ENCODE measurements around the gene KANK4.

Gene KANK4

DNA sequence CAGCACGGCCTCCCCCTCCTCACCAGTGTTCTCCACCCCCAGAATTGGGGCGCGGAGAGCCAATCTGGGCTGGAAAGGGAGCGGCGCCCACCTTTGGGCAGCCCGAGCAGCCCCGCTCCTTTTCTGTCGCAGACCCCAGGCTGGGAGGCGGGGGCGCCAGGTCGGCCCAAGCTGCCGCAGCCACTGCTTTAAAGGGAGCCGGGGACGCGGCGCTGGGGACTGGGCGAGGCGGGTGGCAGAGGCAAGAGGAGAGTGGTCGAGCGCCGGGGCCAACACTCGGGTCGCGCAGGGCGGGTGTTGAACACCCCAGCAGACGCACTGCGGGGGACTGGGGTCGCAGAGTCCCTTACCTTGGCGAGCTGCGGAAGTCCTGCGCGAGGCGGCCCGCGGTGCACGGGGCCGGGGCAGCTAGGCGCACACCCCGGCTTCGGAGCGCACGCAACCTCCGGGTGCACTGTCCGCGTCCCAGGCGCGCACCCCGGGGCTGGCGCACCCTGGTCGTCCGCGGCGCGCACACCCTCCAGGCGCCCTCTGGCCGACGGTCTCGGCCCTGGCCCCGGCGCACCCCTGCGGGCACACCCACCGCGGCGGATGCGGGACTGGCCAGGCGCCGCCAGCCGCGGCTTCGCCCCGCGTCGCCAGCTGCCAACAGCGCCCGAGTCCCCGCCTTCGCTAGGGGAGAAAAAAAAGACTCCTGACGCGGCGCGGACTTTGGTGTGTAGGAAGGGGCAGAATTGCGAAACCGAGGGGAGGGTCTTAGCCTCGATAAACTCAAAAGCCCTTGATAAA is at the start of gene KANK4:
KANK4 (minus strand) TSS at position 679 of the 789 bp plus-strand sequence. CDS start 37,870 bp downstream, outside the sequence.
- no peak for DNase-seq

- DNase-seq, result no peak
These were observed 49.8 kb upstream of the KANK4 start for GRCh38 chr1:62368989-62369388.

DNA sequence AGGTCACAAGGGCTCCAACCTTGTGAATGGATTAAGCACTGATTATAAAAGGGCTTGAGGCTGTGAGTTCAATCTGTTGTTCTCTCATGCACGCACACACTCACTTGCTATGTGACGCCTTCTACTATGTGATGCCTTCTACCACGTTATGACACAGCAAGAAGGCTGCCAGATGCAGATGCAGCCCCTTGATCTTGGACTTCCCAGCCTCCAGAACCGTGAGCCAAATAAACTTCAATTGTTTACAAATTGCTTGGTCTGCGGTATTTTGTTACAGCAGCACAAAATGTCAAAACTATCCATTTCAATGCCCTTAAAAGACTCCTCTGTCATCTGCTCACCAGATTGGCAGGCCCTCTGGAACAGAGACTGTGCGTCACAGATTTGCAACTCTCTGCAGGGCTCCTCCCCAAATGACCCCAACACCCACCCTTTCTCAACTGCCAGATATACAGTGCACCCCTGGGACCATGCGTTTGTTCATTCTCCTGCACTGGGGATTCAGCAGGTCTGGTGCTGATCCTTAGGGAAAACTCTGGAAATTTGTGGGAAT is 47.8 kb upstream of the KANK4 start:
- DNase-seq, result no peak

- no peak for DNase-seq
These were observed 45.5 kb upstream of the KANK4 start for GRCh38 chr1:62364721-62365120.

- no peak for DNase-seq
These were observed 43.7 kb upstream of the KANK4 start for GRCh38 chr1:62362926-62363325.

GRCh38 chr1:62362061-62362917 is 43.1 kb upstream of the KANK4 start:
- DNase-seq, result no peak

GRCh38 chr1:62361431-62361830 is 42.2 kb upstream of the KANK4 start:
- no peak for DNase-seq

DNA sequence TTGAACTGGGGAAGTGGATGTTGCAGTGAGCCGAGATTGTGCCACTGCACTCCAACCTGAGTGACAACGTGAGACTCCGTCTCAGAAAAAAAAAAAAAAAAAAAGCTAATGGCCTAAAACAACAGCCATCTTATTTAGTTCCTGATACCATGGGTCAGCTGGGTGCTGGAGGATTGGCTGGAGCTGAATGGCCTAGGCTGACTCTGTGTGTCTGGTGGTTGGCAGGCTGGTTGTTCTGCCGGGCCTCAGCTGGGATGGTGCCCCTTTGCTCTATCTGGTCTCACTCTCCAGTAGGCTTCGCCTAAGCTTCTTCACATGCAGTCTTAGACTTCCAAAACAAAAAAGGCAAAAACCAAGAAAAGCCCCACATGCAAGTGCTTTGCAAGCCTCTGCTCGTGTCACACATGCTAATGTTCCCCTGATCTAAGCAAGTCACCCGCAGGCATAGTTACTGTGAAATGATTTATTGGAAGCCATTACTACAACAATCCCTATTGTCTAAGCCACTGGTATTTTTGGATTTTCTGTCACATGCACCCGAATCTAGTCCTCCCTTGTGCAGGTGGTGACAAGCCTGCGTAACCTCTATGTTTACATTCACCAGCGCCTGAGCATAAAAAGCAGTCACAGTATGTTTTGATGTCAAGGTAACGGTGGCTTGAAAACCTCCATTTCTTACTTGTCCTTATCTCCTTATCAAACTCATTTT is 39.6 kb upstream of the KANK4 start:
- no peak for DNase-seq

- no peak for DNase-seq
These were observed 38.7 kb upstream of the KANK4 start for GRCh38 chr1:62357916-62358315.

- no peak for DNase-seq
These were observed 37.1 kb upstream of the KANK4 start for GRCh38 chr1:62356257-62356835.

DNA sequence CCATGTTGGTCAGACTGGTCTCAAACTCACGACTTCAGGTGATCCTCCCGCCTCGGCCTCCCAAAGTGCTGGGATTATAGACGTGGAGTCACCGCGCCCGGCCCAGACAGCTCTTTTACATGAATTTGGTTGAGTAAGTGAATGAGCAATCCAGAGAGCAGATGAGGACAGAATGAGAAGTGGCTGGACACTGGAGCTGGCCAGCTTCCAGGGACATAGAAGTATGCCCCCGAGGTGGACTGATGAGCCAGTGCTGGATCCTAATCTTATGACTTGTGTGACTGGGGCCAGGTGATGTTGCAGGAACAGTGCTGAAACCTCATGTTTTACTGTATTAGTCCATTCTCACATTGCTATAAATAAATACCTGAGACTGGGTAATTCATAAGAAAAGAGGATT is 35.9 kb upstream of the KANK4 start:
- no peak for DNase-seq

GRCh38 chr1:62353853-62354252 is 34.6 kb upstream of the KANK4 start:
- no peak for DNase-seq

DNA sequence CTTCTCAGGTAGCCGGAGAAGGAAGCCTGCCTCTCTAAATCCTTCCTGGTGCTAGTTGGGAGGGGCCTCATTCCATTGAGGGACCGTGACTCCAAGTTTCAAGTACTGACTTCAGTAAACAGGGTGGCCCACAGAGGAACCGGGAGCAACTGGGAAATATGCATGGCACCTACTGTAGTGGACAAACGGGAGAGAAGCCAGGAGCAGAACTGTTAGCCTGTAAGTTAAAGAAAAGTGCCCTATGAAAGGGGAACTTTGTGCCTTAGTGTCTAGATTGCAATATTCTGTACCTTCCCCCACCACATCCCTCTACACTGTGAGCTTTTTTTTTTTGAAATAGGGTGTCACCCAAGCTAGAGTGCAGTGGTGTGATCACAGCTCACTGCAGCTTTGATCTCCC is 33.2 kb upstream of the KANK4 start:
- DNase-seq, result no peak

DNA sequence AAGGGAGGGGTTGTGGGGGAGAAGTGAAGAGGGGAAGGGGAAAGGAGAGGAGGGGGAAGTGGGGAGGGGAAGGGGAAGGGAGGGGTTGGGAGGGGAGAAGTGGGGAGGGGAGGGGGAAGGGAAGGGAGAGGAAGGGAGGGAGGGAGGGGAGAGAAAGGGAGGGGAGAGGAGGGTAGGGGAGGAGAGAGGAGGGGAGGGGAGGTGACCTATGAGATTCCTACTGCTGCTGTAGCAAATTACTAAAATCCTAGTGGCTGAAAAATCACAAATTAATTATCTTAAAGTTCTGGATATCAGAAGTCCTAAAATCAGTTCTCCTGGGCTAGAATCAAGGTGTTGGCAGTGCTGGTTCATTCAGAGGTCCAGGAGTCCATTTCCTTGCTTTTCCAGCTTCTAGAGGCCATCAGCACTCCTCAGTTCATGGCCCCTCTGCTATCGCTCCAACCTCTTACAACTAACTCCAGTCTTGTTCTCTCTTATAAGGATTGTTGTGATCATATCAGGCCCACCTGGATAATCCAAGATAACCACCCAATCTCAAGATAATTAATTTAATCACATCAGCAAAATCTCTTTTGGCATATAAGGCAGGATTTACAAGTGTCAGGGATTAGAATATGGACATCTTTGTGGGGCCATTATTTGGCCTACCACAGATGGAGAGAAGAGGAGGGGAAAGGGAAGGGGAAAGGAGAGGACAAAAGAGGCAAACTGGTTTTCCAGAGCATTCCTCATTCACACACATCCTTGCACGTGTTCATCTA is 30.4 kb upstream of the KANK4 start:
- DNase-seq, result no peak

DNA sequence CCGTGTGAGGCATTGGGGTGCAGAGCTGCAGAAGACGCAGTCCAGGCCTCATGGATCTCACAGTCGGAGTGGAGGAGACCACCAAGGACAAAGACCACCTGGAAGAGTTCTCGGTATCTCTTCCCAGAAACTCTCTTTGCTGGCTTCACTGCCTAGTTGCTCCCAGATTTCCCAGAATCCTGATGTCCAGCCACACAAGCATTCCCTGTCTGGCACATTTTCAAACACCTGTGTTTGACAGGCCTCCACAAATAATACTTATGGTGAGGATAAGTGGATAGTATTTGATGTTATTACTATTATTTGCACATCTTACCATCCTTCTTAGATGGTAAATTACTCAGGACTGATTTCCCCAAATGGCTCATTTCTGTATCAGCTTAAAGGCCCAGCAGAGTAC is 27.7 kb upstream of the KANK4 start:
- DNase-seq, result no peak

DNA sequence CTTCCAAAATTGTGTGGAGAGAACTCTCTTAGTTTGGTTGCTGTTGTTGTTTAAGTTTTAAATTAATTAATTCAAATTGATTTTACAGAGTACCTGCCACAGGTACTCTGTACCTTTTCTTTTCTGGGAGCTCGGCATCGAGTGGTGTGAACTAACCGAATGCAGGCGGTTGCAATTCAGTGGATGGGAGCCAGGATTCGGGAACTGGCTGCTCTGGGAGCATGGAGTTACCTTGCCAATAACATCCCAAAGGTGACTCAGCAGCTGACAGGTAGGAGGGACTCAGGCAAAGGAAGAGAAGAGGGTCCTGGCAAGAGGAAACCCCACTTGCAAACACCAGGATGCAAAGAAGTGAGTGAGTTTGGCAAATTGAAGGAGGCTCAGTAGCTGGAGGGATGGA is 24.7 kb upstream of the KANK4 start:
- DNase-seq, result no peak

DNA sequence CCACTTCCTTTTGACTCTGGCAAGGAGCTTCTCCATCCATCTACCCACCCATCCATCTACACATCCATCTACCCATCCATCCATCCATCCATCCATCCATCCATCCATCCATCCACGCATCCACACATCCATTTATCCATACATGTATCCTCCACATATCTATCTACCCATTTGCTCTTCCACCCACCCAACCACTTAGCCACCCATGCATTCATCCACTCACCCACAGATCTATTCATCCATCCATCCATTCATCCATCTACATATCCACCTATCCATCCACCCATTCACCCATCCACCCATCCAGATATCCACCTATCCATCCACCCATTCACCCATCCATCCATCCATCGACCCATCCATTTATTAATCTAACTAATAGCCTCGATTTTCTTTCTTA is 23.0 kb upstream of the KANK4 start:
- DNase-seq, result no peak

DNA sequence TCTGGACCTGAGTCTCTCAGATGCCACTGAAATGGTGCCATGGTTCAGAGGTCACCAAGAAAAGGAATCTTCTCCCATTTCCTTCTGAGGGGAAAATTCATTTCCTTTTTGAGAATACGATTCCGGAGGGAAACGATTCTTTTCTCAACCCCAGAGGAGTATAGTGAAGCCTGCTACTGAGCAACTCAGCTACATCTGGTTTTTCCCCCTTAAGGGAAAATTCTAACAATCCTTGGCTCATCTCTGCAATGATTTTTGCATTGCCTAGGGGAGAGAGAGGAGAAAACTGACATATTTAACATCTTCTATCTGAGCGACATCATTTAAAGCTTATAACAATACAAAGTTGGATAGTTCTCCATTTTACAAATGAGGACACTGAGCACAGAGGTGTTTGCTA is 22.4 kb upstream of the KANK4 start:
- no peak for DNase-seq

DNA sequence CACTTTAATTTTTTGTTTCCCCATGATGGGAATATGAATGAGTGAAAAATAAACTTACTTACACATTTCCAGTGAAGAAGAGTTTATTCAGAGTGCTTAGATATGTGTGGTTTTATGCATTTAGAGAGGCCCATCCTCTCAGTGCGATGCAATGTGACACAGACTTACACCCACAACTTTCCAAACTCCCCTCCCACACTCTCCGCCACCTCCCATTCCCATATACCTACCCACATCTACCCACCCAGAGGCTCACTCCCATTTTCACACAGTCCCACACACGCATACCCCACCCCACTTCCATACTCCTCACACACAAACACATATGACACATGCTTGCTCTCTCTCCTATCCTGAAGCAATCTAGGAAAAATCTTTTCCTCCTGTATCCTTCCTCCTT is 21.9 kb upstream of the KANK4 start:
- no peak for DNase-seq

DNA sequence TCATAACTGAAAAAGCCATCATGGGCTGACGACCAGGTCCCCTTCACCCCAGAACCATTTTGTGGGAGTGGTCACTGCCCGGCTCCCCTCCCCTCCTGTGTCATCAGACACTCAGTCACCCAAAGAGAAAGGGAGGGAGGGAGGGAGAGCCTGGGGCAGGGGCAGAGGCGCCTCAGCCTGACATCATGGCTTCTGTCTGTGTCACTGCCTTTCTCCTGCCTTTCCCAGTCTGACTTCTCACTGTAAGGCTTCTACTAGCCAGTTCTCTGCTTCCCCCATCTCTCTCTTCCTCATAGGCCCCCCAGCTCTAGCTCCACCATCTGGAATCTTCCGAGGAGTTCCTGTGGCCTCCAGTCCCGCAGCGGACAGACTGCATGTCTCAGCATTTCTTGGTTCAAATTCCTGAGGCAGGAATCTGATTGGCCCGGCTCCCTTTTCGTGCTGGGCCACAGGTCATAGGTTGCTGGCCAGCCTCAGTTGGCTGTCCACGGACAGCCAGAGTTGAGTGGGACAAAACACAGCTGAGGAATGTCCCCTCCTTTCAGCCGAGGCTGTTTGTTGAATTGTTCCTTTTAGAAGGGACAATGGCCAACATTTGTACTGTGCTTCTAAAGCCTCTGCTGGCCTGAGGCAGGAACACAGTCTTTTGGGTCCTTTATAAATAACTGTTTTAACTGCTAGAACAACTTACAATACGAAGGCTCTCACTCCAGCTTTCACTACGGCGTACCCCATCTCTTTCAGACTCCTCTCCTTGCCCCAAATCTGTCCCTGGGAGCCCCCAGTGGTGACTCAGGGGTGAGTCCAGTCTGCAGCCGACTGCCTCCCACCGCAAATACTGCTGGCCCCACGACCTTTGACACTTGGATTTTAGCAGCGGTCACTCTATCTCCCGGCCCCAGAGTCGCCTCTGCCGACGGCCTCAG is 18.7 kb upstream of the KANK4 start:
- no peak for DNase-seq

Measured in right forelimb (tissue), 1 donor.